GM21390 (cell line): ENCODE data around the gene CUX1.
"Not testable (repeated sequence)": the region's sequence is repeated elsewhere in the genome, so short reads cannot be mapped to it uniquely, and the experiment has no call there.

Source experiments
- ATAC-seq: cut with Tn5 transposase; IDR thresholded peaks from one replicate; pipeline ENCODE4 v1.9.1; 2021; ENCODE audit not compliant: unreplicated experiment

CUX1 gene

GRCh38 chr7:101792682-101793071 lies 24.7 kb upstream of the CUX1 start:
- ATAC-seq, result not testable (repeated sequence)

GRCh38 chr7:101795461-101795860 lies 22.0 kb upstream of the CUX1 start:
- no peak for ATAC-seq

DNA sequence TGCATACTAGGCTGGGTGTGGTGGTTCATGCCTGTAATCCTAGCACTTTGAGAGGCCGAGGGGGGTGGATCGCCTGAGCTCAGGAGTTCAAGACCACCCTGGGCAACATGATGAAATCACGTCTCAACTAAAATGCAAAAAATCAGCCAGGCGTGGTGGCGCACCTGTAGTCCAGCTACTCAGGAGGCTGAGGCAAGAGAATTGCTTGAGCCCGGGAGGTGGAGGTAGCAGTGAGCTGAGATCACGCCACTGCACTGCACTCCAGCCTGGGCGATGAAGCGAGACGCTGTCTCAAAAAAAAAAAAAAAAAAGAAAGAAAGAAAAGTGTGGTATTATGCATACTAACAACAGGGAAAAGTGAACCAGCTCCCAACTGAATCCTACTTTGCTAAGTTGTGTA lies 19.3 kb upstream of the CUX1 start:
- not testable (repeated sequence) for ATAC-seq

DNA sequence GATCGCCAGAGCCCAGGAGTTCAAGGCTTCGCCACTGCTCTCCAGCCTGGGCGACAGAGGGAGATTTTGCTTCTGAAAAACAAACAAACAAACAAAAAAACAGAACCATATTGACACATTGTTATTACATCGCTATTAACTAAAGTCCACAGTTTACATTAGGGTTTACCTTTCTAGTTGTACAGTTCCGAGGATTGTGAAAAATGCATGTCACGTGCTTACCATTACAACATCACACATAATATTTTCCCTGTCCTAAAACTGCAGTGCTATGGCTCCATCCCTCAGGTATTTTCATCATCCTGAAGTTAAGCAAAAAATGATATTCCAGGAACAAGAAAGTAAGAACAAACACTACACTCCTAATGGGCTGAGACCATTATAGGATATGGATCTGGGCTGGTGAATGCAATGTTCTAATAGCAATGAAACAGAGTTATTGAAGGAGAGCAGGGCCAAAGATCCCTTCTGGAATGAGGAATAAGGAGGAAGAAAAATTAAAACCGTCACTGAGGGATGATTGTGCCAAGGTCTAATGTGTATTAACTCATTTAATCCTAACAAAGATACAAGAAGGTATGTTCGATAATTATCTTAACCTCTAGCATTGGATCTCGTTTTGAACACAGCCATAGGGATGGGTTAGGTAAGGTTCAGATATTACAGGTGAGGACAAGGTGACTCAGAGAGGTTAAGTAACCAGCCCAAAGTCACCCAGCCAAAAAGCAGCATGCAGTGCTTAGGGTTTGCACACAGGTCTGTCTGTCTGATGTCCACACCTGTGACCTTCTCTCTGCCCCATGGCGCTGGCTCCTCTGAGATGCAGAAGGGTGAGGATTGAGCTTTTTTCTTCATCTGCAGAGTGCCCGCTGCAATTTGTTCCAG lies 14.0 kb upstream of the CUX1 start:
- no peak for ATAC-seq

DNA sequence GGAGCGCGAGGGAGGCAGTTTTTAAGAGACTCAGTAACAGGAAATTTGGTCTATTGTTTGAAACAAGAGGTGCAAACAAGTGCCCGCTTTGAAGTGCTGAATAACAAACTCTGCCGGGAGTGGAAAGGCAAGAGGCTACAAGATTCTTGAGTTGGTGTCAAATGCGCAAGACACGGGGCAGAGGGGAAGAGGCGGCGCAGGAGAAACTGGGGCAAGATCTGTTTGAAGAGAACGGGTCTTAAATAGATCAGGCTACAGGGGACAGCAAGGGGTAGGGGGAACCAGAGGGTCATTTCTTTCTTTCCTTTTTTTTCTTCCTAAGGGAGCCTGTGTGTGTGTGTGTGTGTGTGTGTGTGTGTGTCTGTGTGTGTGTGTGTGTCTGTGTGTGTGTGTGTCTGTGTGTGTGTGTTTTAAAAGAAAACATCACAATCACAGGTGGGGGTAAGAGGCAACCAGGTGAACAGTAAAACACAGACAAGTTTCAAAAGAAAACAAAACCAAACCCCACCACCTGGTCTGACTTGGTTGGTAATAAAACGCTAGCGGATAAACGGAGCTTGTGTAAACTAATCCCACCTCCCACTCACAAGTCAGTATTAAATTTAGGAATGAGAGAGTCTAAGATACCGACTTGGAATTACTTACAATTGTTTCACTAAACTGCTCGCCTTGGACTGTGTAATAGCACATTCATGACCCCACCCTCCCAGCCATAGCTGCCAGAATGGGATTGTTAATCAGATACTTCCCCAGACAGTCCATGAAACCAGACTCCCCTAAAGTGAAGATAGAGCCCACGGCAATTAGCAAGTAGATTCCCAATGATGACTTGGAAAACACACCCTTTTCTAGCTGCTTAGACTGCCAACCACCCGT lies 13.1 kb upstream of the CUX1 start:
- no peak for ATAC-seq

GRCh38 chr7:101804967-101805366 lies 12.5 kb upstream of the CUX1 start:
- no peak for ATAC-seq

DNA sequence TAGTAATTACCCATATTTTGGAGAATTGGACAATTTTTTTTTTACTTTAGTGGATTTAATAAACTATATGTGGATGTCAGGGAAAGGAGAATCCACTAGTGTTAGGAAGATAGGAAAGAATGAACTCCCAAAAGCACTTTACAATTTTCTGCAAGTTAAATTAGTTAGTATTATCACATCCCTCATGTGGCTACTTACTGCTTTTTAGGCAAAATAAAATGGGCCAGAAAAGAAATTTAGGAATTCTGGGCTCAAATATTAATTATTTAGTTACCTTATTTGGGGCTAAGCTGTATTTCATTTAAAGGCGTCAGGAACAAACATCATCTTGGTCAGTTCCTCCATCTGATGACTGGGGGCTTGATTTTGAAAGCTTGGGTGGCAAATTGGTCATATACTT lies 4.8 kb upstream of the CUX1 start:
- ATAC-seq, result no peak

DNA sequence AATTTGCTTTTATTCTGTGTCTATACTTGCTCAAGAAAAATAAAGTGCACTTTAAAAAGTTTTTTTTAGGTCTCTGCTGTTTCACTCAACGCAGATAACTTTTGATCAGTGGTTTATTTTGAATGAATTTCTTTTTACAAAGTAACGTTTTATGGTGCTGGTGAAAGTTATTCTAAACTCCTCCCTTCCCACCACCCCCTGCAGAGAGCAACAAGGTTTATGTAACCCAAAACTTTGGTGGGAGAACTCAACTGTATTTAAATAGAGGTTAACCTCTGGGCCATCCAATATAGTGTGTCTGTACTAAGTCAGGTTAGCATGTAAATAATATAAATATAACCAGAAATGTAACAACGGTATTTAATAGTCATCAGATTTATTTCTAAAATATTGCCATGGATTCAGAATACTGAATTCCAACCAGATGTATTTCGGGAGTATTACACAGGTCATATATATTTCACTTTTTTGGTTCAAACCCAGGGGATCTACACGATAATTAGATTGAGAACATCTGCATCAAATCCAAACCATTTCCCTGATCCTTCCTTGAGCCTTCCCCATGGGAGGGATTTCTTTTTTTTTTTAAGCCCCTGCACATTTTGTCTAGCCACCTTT lies 3.9 kb upstream of the CUX1 start:
- ATAC-seq, result no peak

- no peak for ATAC-seq
Measured at GRCh38 chr7:101814081-101814990, 3.1 kb upstream of the CUX1 start.

- ATAC-seq, result peak; percentile 40
Measured at GRCh38 chr7:101814991-101815825, 2.2 kb upstream of the CUX1 start.

GRCh38 chr7:101815826-101816594 lies 1.4 kb upstream of the CUX1 start:
- peak; percentile 77 for ATAC-seq

DNA sequence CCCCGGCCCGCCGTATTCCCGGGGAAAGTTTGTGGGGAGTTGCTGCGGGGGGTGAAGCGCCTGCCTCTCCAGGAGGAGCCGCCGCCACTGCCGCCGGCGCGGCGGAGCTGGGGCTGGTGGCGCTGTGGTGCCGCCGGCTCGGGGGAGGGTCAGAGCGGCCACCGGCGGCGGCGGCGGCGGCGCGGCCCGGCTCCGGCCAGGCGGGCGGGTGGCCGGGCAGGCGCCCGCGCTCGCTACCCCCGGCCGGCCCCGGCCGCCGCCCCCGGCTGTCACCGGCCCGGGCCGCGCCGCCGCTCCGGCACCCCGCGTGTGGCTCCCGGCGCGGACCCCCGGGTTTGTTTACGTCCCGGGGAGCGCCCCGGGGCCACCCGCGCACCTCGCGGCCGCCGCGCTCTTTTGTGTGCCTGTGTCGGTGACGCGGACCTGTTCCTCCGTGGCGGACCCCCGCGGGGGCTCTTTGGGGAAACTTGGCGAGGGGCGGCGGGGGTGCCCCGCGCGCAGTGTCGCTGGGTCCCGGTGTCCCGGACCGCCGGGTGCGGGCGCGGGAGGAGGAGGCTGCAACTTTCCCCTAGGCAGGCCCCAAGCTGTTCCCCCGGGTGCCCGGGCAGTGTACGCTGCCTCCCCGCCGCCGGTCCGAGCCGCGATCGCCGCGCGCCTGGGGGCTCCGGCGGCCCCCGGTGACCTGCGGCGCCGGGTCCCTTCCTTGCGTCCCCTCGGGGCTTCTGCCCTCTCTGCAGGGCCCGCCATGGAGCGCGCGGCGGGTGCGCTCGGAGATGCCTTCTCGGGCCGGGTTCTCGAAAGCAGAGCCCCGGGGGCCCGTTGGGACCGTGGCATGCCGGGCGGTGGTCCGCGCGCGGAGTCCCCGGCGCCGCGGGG lies 593 bp upstream of the CUX1 start:
- ATAC-seq, result no peak

DNA sequence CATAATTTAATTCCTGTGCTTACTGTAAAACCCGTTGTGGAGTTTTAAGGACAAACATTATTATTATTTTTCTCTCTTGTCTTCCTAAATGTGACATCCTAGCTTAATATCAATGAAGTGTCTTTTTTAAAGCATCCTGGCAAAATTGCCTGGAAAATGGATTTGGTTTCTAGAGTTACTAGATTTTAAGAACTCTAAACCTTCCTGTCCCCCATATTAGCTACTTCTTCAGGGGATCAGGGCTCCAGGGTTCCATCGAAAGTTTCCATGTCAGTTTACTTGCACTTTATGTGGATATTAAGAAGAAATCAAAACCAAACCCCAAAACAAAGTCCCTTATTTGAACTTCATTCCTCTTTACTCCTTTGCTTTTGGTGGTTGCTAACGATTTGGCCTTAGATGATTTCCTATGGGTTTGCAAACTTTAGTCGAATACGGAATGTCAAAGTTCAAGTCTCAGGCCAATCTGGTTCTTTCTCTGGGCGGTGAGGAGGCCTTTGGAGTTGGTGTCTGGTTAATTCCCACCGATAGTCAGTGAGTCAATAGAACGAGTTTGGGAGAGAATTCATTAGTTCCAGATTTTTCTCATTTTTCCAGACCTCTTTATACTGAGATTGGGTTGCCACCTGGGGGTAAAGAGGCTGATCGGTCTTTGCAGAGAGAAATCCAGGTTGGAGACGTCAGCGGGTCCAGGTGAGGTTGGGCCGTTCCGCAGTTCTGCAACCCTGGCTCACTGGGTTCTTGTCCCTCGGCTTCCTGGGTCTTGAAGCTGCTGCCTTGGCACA lies 1.1 kb downstream of the CUX1 start:
- ATAC-seq, result no peak

DNA sequence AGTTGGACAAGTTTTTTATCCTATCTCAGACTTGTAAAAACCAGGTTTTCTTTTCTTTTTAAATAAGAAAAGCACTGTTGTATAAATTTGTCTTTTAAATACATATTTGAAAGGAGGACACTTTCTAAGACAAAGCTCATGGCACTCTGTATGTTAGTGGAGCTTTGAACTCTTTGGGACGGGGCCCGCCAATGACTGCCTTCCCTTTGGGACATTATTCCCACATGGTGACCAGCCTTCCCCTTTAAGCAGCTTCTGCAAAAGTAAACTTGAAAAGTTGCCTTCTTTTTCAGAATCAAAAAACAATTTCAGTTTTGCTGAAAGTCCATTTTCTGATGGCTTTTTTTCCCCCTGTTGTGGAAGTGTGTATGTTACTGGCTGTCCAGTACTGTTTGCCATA lies 1.8 kb downstream of the CUX1 start:
- ATAC-seq, result no peak

DNA sequence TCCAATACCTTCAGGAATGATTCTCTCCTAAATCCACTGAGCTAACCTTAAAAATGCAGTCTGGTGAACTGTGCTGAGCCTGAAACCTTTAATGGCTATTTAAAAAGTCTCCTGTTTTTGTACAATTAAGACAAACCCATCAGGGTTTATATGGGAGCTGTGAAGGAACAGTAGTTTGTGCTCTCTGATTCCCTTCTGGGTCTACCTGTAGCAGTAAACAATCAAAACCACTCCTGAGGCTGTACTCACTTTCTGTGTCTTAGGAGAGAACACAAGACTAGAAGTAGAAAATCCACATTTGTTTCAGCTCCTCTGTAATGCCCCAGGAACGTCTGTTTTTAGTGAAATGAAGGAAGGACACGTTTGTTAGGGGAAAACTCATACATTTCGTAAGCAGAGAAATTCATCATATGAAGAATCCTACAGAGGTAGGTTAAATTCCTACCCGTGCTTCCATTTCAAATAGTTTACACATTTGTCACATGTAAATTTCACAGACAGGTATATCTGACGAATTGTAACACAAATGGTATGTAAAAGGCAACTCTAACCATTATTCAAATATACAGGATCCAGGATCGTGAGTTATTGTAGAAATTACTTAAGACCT lies 2.6 kb downstream of the CUX1 start:
- ATAC-seq, result no peak

DNA sequence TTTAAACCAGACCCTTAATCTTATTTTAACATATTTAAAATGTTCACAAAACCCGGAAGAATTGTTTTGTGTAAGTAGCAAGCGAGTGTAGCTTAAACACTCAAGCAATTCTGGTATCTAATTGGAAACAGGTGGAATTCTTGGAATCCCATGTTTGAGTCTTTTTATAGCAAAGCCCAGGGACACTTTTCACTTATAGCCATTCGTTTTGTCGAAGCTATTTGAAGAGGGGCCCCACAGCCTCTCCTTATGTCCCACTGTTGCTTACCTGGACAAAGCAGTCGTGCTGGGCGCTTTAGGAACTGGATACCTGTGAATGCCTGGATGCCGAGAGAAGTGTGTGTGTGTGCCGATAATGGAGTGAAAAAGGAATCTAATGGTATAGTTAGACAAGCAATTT lies 3.3 kb downstream of the CUX1 start:
- no peak for ATAC-seq

- not testable (repeated sequence) for ATAC-seq
Measured at GRCh38 chr7:101822632-101823031, 5.2 kb downstream of the CUX1 start.
